Neutrophil (primary cell): ENCODE data around the gene ZNF844.
"Not testable (repeated sequence)": the region's sequence is repeated elsewhere in the genome, so short reads cannot be mapped to it uniquely, and the experiment has no call there.

Experiments used
- H3K27ac ChIP-seq: fragments of 200-600 bp; sonication (generic); 2 replicates; pipeline ENCODE4 v1.5.1; 2016; ENCODE audit warnings: mild to moderate bottlenecking, moderate library complexity
- H3K27me3 ChIP-seq: fragments of 200-600 bp; sonication (generic); 2 replicates; pipeline ENCODE4 v1.6.0; 2016; ENCODE audit warnings: mild to moderate bottlenecking
- H3K36me3 ChIP-seq: fragments of 200-600 bp; sonication (generic); 2 replicates; pipeline ENCODE4 v1.5.1; 2017
- H3K4me1 ChIP-seq, 2 experiments: fragments of 200-600 bp in 1 of 2; sonication (generic) in 1 of 2; 1 replicate in 1 of 2; 2 replicates in 1 of 2; pipeline versions ENCODE4 v1.5.1 to v1.6.1; 2013 to 2016; ENCODE audit warnings: low read depth in 1 of 2, low read length in 1 of 2, mild to moderate bottlenecking in 1 of 2, moderate library complexity in 1 of 2; ENCODE audit not compliant: control insufficient read depth in 1 of 2, insufficient read depth in 1 of 2
- H3K4me3 ChIP-seq, 2 experiments: fragments of 200-600 bp in 1 of 2; sonication (generic) in 1 of 2; 1 replicate in 1 of 2; 2 replicates in 1 of 2; pipeline ENCODE4 v1.5.1; 2013 to 2016; ENCODE audit warnings: low read depth in 1 of 2, low read length in 1 of 2, mild to moderate bottlenecking in 1 of 2, moderate library complexity in 1 of 2
- H3K9me3 ChIP-seq: fragments of 200-600 bp; sonication (generic); 2 replicates; pipeline ENCODE4 v1.5.1; 2016
- CTCF ChIP-seq: fragments of 200-600 bp; sonication (generic); IDR thresholded peaks from 2 replicates; pipeline ENCODE4 v1.5.1; 2016; ENCODE audit warnings: antibody characterized with exemption

ZNF844 gene

GRCh38 chr19:12052497-12053169 is 11.9 kb upstream of the ZNF844 start, which contains the start of gene ZNF878:
TSS of gene ZNF878 (minus strand) at chr19:12052961. CDS start at chr19:12052801, 160 bp downstream.
- no peak within 1 kb of the TSS for H3K27ac ChIP-seq
- H3K27me3 ChIP-seq: peaks cover 58% of the 10 kb centered on the region

GRCh38 chr19:12055784-12056183 is 8.7 kb upstream of the ZNF844 start:
- peaks cover 58% of the 10 kb centered on the region for H3K27me3 ChIP-seq
- H3K4me1 ChIP-seq: peaks cover 14 to 20% of the 10 kb centered on the region in 2 experiments
- no peak overlapping the region for H3K27ac ChIP-seq
- no peaks in the 10 kb centered on the region for H3K9me3 ChIP-seq
- no peaks in the 10 kb centered on the region for H3K36me3 ChIP-seq
- TF ChIP-seq CTCF: no peak
- H3K4me3 ChIP-seq: no peak overlapping the region

More at GRCh38 chr19:12052497-12053169, 11.9 kb upstream of the ZNF844 start, which contains the start of gene ZNF878:
- peak within 1 kb of the TSS; percentile 45 to 54 for H3K4me3 ChIP-seq
- no peaks in the 10 kb centered on the region for H3K36me3 ChIP-seq
- H3K9me3 ChIP-seq: no peaks in the 10 kb centered on the region
- peaks cover 14% of the 10 kb centered on the region in 2 experiments for H3K4me1 ChIP-seq
- no peak for TF ChIP-seq CTCF

GRCh38 chr19:12075538-12076139 is 11.1 kb downstream of the ZNF844 start:
- Histone ChIP-seq H3K4me1 (no peaks in the 10 kb centered on the region), H3K27me3 (no peaks in the 10 kb centered on the region)

GRCh38 chr19:12076331-12076730 is 11.8 kb downstream of the ZNF844 start:
- peaks cover 78% of the 10 kb centered on the region for H3K9me3 ChIP-seq

More at GRCh38 chr19:12075538-12076139, 11.1 kb downstream of the ZNF844 start:
- Histone ChIP-seq H3K27ac (no peak overlapping the region), H3K9me3 (peaks cover 78% of the 10 kb centered on the region), H3K4me3 (no peak overlapping the region), H3K36me3 (peaks cover 24% of the 10 kb centered on the region)
- no peak for TF ChIP-seq CTCF

GRCh38 chr19:12077375-12077774 is 12.8 kb downstream of the ZNF844 start:
- no peak for TF ChIP-seq CTCF
- no peaks in the 10 kb centered on the region for H3K27me3 ChIP-seq
- H3K9me3 ChIP-seq: peaks cover 72% of the 10 kb centered on the region
- H3K36me3 ChIP-seq: peaks cover 24% of the 10 kb centered on the region
- no peaks in the 10 kb centered on the region for H3K4me1 ChIP-seq
- H3K4me3 ChIP-seq: no peak overlapping the region
- no peak overlapping the region for H3K27ac ChIP-seq

More at GRCh38 chr19:12076331-12076730, 11.8 kb downstream of the ZNF844 start:
- not testable (repeated sequence) for H3K4me1 ChIP-seq, H3K4me3 ChIP-seq, H3K27me3 ChIP-seq, H3K27ac ChIP-seq
- H3K36me3 ChIP-seq: peaks cover 24% of the 10 kb centered on the region

GRCh38 chr19:12083336-12083735 is 18.8 kb downstream of the ZNF844 start:
- not testable (repeated sequence) for H3K27me3 ChIP-seq, H3K4me1 ChIP-seq, H3K36me3 ChIP-seq, H3K4me3 ChIP-seq, H3K27ac ChIP-seq
- peaks cover 17% of the 10 kb centered on the region for H3K9me3 ChIP-seq
